Measurements from ENCODE around the gene CYFIP1. TPM values are rescaled to one million over a fixed set of nuclear protein-coding genes. Genes with fewer than 3 reads are reported as not detected.

CYFIP1 gene
- polyA plus RNA-seq, 1 donor from 2014 or later, result 9.3 TPM

DNA sequence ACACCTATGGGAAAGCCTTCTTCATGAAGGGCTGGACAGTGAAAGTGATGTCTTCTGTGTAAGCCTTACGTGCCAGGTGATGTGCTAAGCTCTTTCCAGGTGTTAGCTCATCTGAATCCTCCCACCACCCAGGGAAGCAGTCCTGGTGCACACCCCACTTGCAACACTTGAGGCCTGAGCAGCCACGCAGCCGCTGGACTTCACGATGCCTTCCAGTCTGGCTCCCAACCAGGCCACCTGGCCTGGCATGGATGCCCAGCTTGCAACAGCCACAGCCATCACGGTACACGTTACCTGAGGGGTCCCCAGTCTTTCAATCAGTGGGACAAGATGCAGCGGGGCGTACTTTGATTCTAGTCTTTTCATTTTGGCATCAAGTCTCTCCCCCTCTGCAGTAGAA is 105.9 kb downstream of the CYFIP1 start:
- Histone ChIP-seq H2AFZ (ENCODE audit: low read depth, low read length) (no peak overlapping the region), H3K4me2 (ENCODE audit: low read length) (no peak overlapping the region), H3K4me3 (ENCODE audit: low read length) (no peak overlapping the region), H3K27ac (ENCODE audit: low read length) (no peak overlapping the region), H3K9me2 (ENCODE audit: insufficient read depth, low read length) (no peaks in the 10 kb centered on the region), H3F3A (ENCODE audit: insufficient read depth, low read length, poor library complexity, severe bottlenecking) (no peaks in the 10 kb centered on the region), H3K36me3 (ENCODE audit: insufficient read depth, low read length) (no peaks in the 10 kb centered on the region), H3K79me2 (replicated peaks; ENCODE audit: insufficient read depth, low read length) (no peaks in the 10 kb centered on the region), H3K9ac (ENCODE audit: low read length) (no peak overlapping the region), H3K27me3 (ENCODE audit: insufficient read depth, low read depth, low read length) (no peaks in the 10 kb centered on the region), H3K9me3 (ENCODE audit: low read length) (no peaks in the 10 kb centered on the region), H4K20me1 (ENCODE audit: insufficient read depth) (no peaks in the 10 kb centered on the region)
- TF ChIP-seq TAF1 (IDR thresholded peaks at IDR 0.05; ENCODE audit: low read depth), result no peak
- TF ChIP-seq SMC3 (conservative IDR thresholded peaks at IDR 0.05; ENCODE audit: poor library complexity), result no peak
- TF ChIP-seq EP300 (conservative IDR thresholded peaks at IDR 0.05; ENCODE audit: poor library complexity, severe bottlenecking), result no peak
- TF ChIP-seq RAD21 (conservative IDR thresholded peaks at IDR 0.05), result no peak
- no peak for TF ChIP-seq POLR2AphosphoS5 (IDR thresholded peaks at IDR 0.05)
- TF ChIP-seq MXI1 (conservative IDR thresholded peaks at IDR 0.05; ENCODE audit: poor library complexity, severe bottlenecking), result no peak
- TF ChIP-seq, protein P1, sequence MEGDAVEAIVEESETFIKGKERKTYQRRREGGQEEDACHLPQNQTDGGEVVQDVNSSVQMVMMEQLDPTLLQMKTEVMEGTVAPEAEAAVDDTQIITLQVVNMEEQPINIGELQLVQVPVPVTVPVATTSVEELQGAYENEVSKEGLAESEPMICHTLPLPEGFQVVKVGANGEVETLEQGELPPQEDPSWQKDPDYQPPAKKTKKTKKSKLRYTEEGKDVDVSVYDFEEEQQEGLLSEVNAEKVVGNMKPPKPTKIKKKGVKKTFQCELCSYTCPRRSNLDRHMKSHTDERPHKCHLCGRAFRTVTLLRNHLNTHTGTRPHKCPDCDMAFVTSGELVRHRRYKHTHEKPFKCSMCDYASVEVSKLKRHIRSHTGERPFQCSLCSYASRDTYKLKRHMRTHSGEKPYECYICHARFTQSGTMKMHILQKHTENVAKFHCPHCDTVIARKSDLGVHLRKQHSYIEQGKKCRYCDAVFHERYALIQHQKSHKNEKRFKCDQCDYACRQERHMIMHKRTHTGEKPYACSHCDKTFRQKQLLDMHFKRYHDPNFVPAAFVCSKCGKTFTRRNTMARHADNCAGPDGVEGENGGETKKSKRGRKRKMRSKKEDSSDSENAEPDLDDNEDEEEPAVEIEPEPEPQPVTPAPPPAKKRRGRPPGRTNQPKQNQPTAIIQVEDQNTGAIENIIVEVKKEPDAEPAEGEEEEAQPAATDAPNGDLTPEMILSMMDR (IDR thresholded peaks at IDR 0.05; ENCODE audit: poor library complexity, severe bottlenecking), result no peak
- TF ChIP-seq, protein P2, sequence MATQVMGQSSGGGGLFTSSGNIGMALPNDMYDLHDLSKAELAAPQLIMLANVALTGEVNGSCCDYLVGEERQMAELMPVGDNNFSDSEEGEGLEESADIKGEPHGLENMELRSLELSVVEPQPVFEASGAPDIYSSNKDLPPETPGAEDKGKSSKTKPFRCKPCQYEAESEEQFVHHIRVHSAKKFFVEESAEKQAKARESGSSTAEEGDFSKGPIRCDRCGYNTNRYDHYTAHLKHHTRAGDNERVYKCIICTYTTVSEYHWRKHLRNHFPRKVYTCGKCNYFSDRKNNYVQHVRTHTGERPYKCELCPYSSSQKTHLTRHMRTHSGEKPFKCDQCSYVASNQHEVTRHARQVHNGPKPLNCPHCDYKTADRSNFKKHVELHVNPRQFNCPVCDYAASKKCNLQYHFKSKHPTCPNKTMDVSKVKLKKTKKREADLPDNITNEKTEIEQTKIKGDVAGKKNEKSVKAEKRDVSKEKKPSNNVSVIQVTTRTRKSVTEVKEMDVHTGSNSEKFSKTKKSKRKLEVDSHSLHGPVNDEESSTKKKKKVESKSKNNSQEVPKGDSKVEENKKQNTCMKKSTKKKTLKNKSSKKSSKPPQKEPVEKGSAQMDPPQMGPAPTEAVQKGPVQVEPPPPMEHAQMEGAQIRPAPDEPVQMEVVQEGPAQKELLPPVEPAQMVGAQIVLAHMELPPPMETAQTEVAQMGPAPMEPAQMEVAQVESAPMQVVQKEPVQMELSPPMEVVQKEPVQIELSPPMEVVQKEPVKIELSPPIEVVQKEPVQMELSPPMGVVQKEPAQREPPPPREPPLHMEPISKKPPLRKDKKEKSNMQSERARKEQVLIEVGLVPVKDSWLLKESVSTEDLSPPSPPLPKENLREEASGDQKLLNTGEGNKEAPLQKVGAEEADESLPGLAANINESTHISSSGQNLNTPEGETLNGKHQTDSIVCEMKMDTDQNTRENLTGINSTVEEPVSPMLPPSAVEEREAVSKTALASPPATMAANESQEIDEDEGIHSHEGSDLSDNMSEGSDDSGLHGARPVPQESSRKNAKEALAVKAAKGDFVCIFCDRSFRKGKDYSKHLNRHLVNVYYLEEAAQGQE (IDR thresholded peaks at IDR 0.05; ENCODE audit: borderline replicate concordance), result no peak
- TF ChIP-seq EZH2 (IDR thresholded peaks at IDR 0.05; ENCODE audit: borderline replicate concordance, insufficient read depth, low read length, poor library complexity, severe bottlenecking), result no peak

DNA sequence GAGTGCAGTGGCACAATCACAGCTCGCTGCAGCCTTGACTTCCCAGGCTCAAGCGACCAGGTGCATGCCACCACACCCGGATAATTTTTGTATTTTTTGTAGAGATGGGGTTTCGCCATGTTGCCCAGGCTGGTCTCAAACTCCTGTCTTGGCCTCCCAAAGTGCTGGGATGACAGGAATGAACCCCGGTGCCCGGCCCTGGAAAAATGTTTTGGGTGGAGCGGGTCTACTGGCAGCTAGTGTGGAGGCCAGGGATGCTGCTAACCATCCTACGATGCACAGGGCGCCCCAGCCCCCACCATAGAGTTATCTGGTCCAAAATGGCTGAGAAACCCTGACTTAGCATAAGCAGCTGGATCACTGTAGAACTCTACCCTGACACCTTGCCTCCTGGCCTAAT is 106.3 kb downstream of the CYFIP1 start:
- Histone ChIP-seq H3K9me2 (ENCODE audit: insufficient read depth, low read length) (no peaks in the 10 kb centered on the region), H3K27ac (ENCODE audit: low read length) (no peak overlapping the region), H3K4me2 (ENCODE audit: low read length) (no peak overlapping the region), H2AFZ (ENCODE audit: low read depth, low read length) (no peak overlapping the region), H3K4me3 (ENCODE audit: low read length) (no peak overlapping the region), H3K36me3 (ENCODE audit: insufficient read depth, low read length) (no peaks in the 10 kb centered on the region), H3F3A (ENCODE audit: insufficient read depth, low read length, poor library complexity, severe bottlenecking) (no peaks in the 10 kb centered on the region), H3K9me3 (ENCODE audit: low read length) (no peaks in the 10 kb centered on the region), H3K79me2 (replicated peaks; ENCODE audit: insufficient read depth, low read length) (no peaks in the 10 kb centered on the region), H3K9ac (ENCODE audit: low read length) (no peak overlapping the region), H3K27me3 (ENCODE audit: insufficient read depth, low read depth, low read length) (no peaks in the 10 kb centered on the region), H4K20me1 (ENCODE audit: insufficient read depth) (no peaks in the 10 kb centered on the region)
- TF ChIP-seq SMC3 (conservative IDR thresholded peaks at IDR 0.05; ENCODE audit: poor library complexity), result no peak
- TF ChIP-seq, protein P1 (IDR thresholded peaks at IDR 0.05; ENCODE audit: poor library complexity, severe bottlenecking), result no peak
- no peak for TF ChIP-seq TAF1 (IDR thresholded peaks at IDR 0.05; ENCODE audit: low read depth)
- no peak for TF ChIP-seq POLR2AphosphoS5 (IDR thresholded peaks at IDR 0.05)
- TF ChIP-seq, protein P2 (IDR thresholded peaks at IDR 0.05; ENCODE audit: borderline replicate concordance), result no peak
- TF ChIP-seq EP300 (conservative IDR thresholded peaks at IDR 0.05; ENCODE audit: poor library complexity, severe bottlenecking), result no peak
- TF ChIP-seq MXI1 (conservative IDR thresholded peaks at IDR 0.05; ENCODE audit: poor library complexity, severe bottlenecking), result no peak
- TF ChIP-seq RAD21 (conservative IDR thresholded peaks at IDR 0.05), result no peak
- TF ChIP-seq EZH2 (IDR thresholded peaks at IDR 0.05; ENCODE audit: borderline replicate concordance, insufficient read depth, low read length, poor library complexity, severe bottlenecking), result no peak

All from neural cell (in vitro differentiated cells).